Loucy (cell line): ENCODE results near the gene SEC14L1.

ENCODE experiments used
- H2AFZ ChIP-seq: fragments of 200-600 bp; sonication (generic); 2 replicates; pipeline ENCODE4 v1.6.0; 2016; ENCODE audit warnings: antibody characterized with exemption, mild to moderate bottlenecking, low read length, moderate library complexity
- H3F3A ChIP-seq: fragments of 200-600 bp; 2 replicates; pipeline ENCODE4 v1.6.0; 2016; ENCODE audit warnings: antibody characterized with exemption, low read depth, mild to moderate bottlenecking
- H3K27me3 ChIP-seq: fragments of 200-600 bp; sonication (generic); 2 replicates; pipeline ENCODE4 v1.6.1; 2014; ENCODE audit warnings: low read length, mild to moderate bottlenecking; ENCODE audit not compliant: insufficient read depth, poor library complexity, severe bottlenecking
- H3K36me3 ChIP-seq: fragments of 200-600 bp; sonication (generic); 2 replicates; pipeline ENCODE4 v1.6.1; 2016; ENCODE audit warnings: low read length; ENCODE audit not compliant: insufficient read depth
- H3K4me1 ChIP-seq: fragments of 200-600 bp; sonication (generic); 2 replicates; pipeline ENCODE4 v1.5.1; 2014; ENCODE audit warnings: low read length, mild to moderate bottlenecking; ENCODE audit not compliant: insufficient read depth, poor library complexity, severe bottlenecking
- H3K4me2 ChIP-seq: fragments of 200-600 bp; sonication (generic); 2 replicates; pipeline ENCODE4 v1.6.0; 2014; ENCODE audit warnings: antibody characterized with exemption, low read length, low read depth, mild to moderate bottlenecking; ENCODE audit not compliant: poor library complexity, severe bottlenecking
- H3K4me3 ChIP-seq: fragments of 200-600 bp; sonication (generic); 2 replicates; pipeline ENCODE4 v1.5.1; 2014; ENCODE audit warnings: low read length, mild to moderate bottlenecking, mixed read lengths; ENCODE audit not compliant: poor library complexity, severe bottlenecking
- H3K79me2 ChIP-seq: fragments of 200-600 bp; sonication (generic); 2 replicates; pipeline ENCODE4 v1.6.1; 2014; ENCODE audit warnings: low read length; ENCODE audit not compliant: insufficient read depth
- H3K9ac ChIP-seq: fragments of 200-600 bp; sonication (generic); 2 replicates; pipeline ENCODE4 v1.6.0; 2014; ENCODE audit warnings: mild to moderate bottlenecking, low read depth, low read length, moderate library complexity; ENCODE audit not compliant: poor library complexity, severe bottlenecking
- H3K9me2 ChIP-seq: fragments of 200-600 bp; sonication (generic); replicated peaks from 2 replicates; pipeline ENCODE4 v1.6.1; 2016; ENCODE audit warnings: low read depth, low read length, mixed read lengths
- H3K9me3 ChIP-seq: fragments of 200-600 bp; sonication (generic); 2 replicates; pipeline ENCODE4 v1.6.1; 2014; ENCODE audit warnings: mild to moderate bottlenecking, antibody characterized with exemption, low read length, low read depth; ENCODE audit not compliant: insufficient read depth
- H4K20me1 ChIP-seq: fragments of 200-600 bp; sonication (generic); 2 replicates; pipeline ENCODE4 v1.6.0; 2014; ENCODE audit warnings: antibody characterized with exemption, low read length, mild to moderate bottlenecking; ENCODE audit not compliant: insufficient read depth, poor library complexity, severe bottlenecking
- CTCF ChIP-seq: fragments of 200-600 bp; sonication (generic); conservative IDR thresholded peaks from 2 replicates; pipeline ENCODE4 v1.5.1; 2014; ENCODE audit warnings: mild to moderate bottlenecking, antibody characterized with exemption, low read length
- EZH2phosphoT487 ChIP-seq: fragments of 200-600 bp; IDR thresholded peaks from 2 replicates; pipeline ENCODE4 v1.6.1; 2018; ENCODE audit warnings: antibody characterized with exemption, mild to moderate bottlenecking, moderate library complexity, borderline replicate concordance

Gene SEC14L1

GRCh38 chr17:77225265-77225664, 84.5 kb downstream of the SEC14L1 start:
- H3K9me3 ChIP-seq, result no peaks in the 10 kb centered on the region; the same call in 1 of the 2 replicates
- H3K4me3 ChIP-seq, result no peak overlapping the region
- no peaks in the 10 kb centered on the region for H3K4me1 ChIP-seq
- no peaks in the 10 kb centered on the region for H3K27me3 ChIP-seq
- no peak overlapping the region for H2AFZ ChIP-seq
- TF ChIP-seq EZH2phosphoT487 (no peak), CTCF (no peak)
- H3K36me3 ChIP-seq, result no peaks in the 10 kb centered on the region
- H3K9me2 ChIP-seq, result no peaks in the 10 kb centered on the region
- no peaks in the 10 kb centered on the region for H4K20me1 ChIP-seq
- no peak overlapping the region for H3K4me2 ChIP-seq
- H3K9ac ChIP-seq, result no peak overlapping the region
- H3K79me2 ChIP-seq, result no peaks in the 10 kb centered on the region
- no peaks in the 10 kb centered on the region for H3F3A ChIP-seq

- H3K36me3 ChIP-seq, result no peaks in the 10 kb centered on the region
- H3K9ac ChIP-seq, result no peak overlapping the region
- no peak overlapping the region for H3K4me3 ChIP-seq
- H3K27me3 ChIP-seq, result no peaks in the 10 kb centered on the region
- H4K20me1 ChIP-seq, result no peaks in the 10 kb centered on the region
- no peak overlapping the region for H2AFZ ChIP-seq
- no peaks in the 10 kb centered on the region for H3K9me2 ChIP-seq
- no peak for TF ChIP-seq CTCF
- TF ChIP-seq EZH2phosphoT487, result no peak
- no peaks in the 10 kb centered on the region for H3K79me2 ChIP-seq
- no peak overlapping the region for H3K4me2 ChIP-seq
- no peaks in the 10 kb centered on the region; the same call in 1 of the 2 replicates for H3K9me3 ChIP-seq
- no peaks in the 10 kb centered on the region for H3F3A ChIP-seq
- H3K4me1 ChIP-seq, result no peaks in the 10 kb centered on the region
Measured at GRCh38 chr17:77227461-77228240, 86.9 kb downstream of the SEC14L1 start.

- Histone ChIP-seq H3K79me2 (no peaks in the 10 kb centered on the region), H2AFZ (no peak overlapping the region), H3K27me3 (no peaks in the 10 kb centered on the region), H3K36me3 (no peaks in the 10 kb centered on the region), H4K20me1 (no peaks in the 10 kb centered on the region), H3K4me3 (no peak overlapping the region), H3F3A (no peaks in the 10 kb centered on the region), H3K9me3 (no peaks in the 10 kb centered on the region; the same call in 1 of the 2 replicates), H3K9me2 (no peaks in the 10 kb centered on the region), H3K9ac (no peak overlapping the region), H3K4me2 (no peak overlapping the region), H3K4me1 (no peaks in the 10 kb centered on the region)
- TF ChIP-seq EZH2phosphoT487, result no peak
- no peak for TF ChIP-seq CTCF
Measured at GRCh38 chr17:77228241-77228752, 87.5 kb downstream of the SEC14L1 start.
